GM23338 (cell line): ENCODE results near the gene REV3L. TPM values are rescaled to one million over a fixed set of nuclear protein-coding genes. Genes with fewer than 3 reads are reported as not detected.

Experiments used
- ATAC-seq: fragments of 200-7000 bp; cut with Tn5 transposase; 3 replicates; pipeline ENCODE4 v1.9.1; 2020
- DNase-seq: peaks from one replicate; pipeline ENCODE4 v3.0.0-alpha.2; 2015; ENCODE audit warnings: low spot score
- H2AFZ ChIP-seq: fragments of 200-600 bp; sonication (generic); 2 replicates; pipeline ENCODE4 v1.8.0; 2016; ENCODE audit warnings: antibody characterized with exemption, mild to moderate bottlenecking, moderate library complexity
- H3F3A ChIP-seq: fragments of 200-600 bp; sonication (generic); replicated peaks from 2 replicates; pipeline ENCODE4 v1.8.0; 2017; ENCODE audit warnings: antibody characterized with exemption, mixed run types, low read depth
- H3K27ac ChIP-seq: fragments of 200-600 bp; sonication (generic); 2 replicates; pipeline ENCODE4 v1.6.1; 2016; ENCODE audit warnings: low read depth
- H3K27me3 ChIP-seq: fragments of 200-600 bp; sonication (generic); 2 replicates; pipeline ENCODE4 v1.8.0; 2016; ENCODE audit warnings: mild to moderate bottlenecking, mixed run types, moderate library complexity; ENCODE audit not compliant: insufficient read depth
- H3K36me3 ChIP-seq: fragments of 200-600 bp; sonication (generic); 2 replicates; pipeline ENCODE4 v1.8.0; 2016; ENCODE audit warnings: mild to moderate bottlenecking; ENCODE audit not compliant: insufficient read depth
- H3K4me1 ChIP-seq: fragments of 200-600 bp; sonication (generic); 2 replicates; pipeline ENCODE4 v1.8.0; 2016; ENCODE audit warnings: mild to moderate bottlenecking, moderate library complexity; ENCODE audit not compliant: insufficient read depth
- H3K4me2 ChIP-seq: fragments of 200-600 bp; sonication (generic); 2 replicates; pipeline ENCODE4 v1.7.1; 2017; ENCODE audit warnings: mixed run types
- H3K4me3 ChIP-seq: fragments of 200-600 bp; sonication (generic); 2 replicates; pipeline ENCODE4 v1.6.1; 2016; ENCODE audit warnings: mixed run types
- H3K79me2 ChIP-seq: fragments of 200-600 bp; sonication (generic); replicated peaks from 2 replicates; pipeline ENCODE4 v1.8.0; 2017; ENCODE audit warnings: mild to moderate bottlenecking; ENCODE audit not compliant: insufficient read depth
- H3K9me2 ChIP-seq: fragments of 200-600 bp; sonication (generic); 2 replicates; pipeline ENCODE4 v1.8.0; 2017; ENCODE audit not compliant: insufficient read depth
- H4K20me1 ChIP-seq: fragments of 200-600 bp; sonication (generic); replicated peaks from 2 replicates; pipeline ENCODE4 v1.8.0; 2017; ENCODE audit warnings: mild to moderate bottlenecking; ENCODE audit not compliant: insufficient read depth
- H3K27ac Mint-ChIP-seq: 2 replicates; pipeline ENCODE4 v1.8.0; 2020; ENCODE audit warnings: inconsistent platforms, mild to moderate bottlenecking, moderate library complexity, mixed read lengths
- H3K27me3 Mint-ChIP-seq: 3 replicates; pipeline ENCODE4 v1.8.0; 2022; ENCODE audit warnings: low read depth, mild to moderate bottlenecking, moderate library complexity, mixed read lengths, inconsistent platforms; ENCODE audit not compliant: insufficient read depth, poor library complexity
- H3K36me3 Mint-ChIP-seq: 3 replicates; pipeline ENCODE4 v1.8.0; 2021; ENCODE audit warnings: low read depth, mild to moderate bottlenecking, inconsistent platforms, moderate library complexity, mixed read lengths
- H3K4me1 Mint-ChIP-seq: 3 replicates; pipeline ENCODE4 v1.8.0; 2020; ENCODE audit warnings: mild to moderate bottlenecking, inconsistent platforms, mixed read lengths
- H3K4me3 Mint-ChIP-seq: 3 replicates; pipeline ENCODE4 v1.8.0; 2021; ENCODE audit warnings: moderate library complexity, mild to moderate bottlenecking, inconsistent platforms, mixed read lengths
- H3K9me3 Mint-ChIP-seq: 3 replicates; pipeline ENCODE4 v1.8.0; 2020; ENCODE audit warnings: moderate library complexity, mild to moderate bottlenecking, inconsistent platforms, mixed read lengths
- CREB1 ChIP-seq: fragments of 250-450 bp; sonication (Bioruptor Pico); IDR thresholded peaks from 2 replicates; pipeline ENCODE4 v1.5.0; 2020; ENCODE audit warnings: low read depth, mild to moderate bottlenecking, moderate library complexity
- CTCF ChIP-seq, 2 experiments: fragments of 200-600 bp in 1 of 2; sonication (generic) in 1 of 2; conservative IDR thresholded peaks; 2 replicates each; pipeline versions ENCODE4 v1.5.1 to v1.6.1; 2016 to 2017; ENCODE audit warnings: antibody characterized with exemption in 2 of 2, low read depth in 2 of 2, mild to moderate bottlenecking in 2 of 2, moderate library complexity in 1 of 2
- ETS1 ChIP-seq: IDR thresholded peaks from 2 replicates; pipeline ENCODE4 v1.6.1; 2016; ENCODE audit warnings: antibody characterized with exemption
- EZH2 ChIP-seq: fragments of 200-600 bp; sonication (generic); IDR thresholded peaks from one replicate; pipeline ENCODE4 v1.8.0; 2017; ENCODE audit warnings: antibody characterized with exemption, mild to moderate bottlenecking, low read depth; ENCODE audit not compliant: unreplicated experiment
- EZH2phosphoT487 ChIP-seq: fragments of 200-600 bp; sonication (generic); IDR thresholded peaks from one replicate; pipeline ENCODE4 v1.8.1; 2018; ENCODE audit warnings: antibody characterized with exemption; ENCODE audit not compliant: unreplicated experiment
- JUNB ChIP-seq: IDR thresholded peaks from one replicate; pipeline ENCODE4 v1.6.1; 2016; ENCODE audit warnings: antibody characterized with exemption; ENCODE audit not compliant: unreplicated experiment
- NANOG ChIP-seq: IDR thresholded peaks from 2 replicates; pipeline ENCODE4 v1.6.1; 2016; ENCODE audit warnings: antibody characterized with exemption, borderline replicate concordance
- POLR2AphosphoS5 ChIP-seq: IDR thresholded peaks from 2 replicates; pipeline ENCODE4 v1.6.1; 2016; ENCODE audit warnings: antibody characterized with exemption, low read depth
- REST ChIP-seq: IDR thresholded peaks from one replicate; pipeline ENCODE4 v1.6.1; 2018; ENCODE audit warnings: antibody characterized with exemption; ENCODE audit not compliant: unreplicated experiment
- STAT1 ChIP-seq: IDR thresholded peaks from one replicate; pipeline ENCODE4 v1.6.1; 2016; ENCODE audit warnings: antibody characterized with exemption; ENCODE audit not compliant: unreplicated experiment
- ZNF114 ChIP-seq: fragments of 250-450 bp; sonication (Bioruptor Pico); IDR thresholded peaks from 2 replicates; pipeline ENCODE4 v1.5.0; 2020; ENCODE audit warnings: mild to moderate bottlenecking, moderate library complexity
- ZNF331 ChIP-seq: fragments of 250-450 bp; sonication (Bioruptor Pico); IDR thresholded peaks from 2 replicates; pipeline ENCODE4 v1.5.0; 2020; ENCODE audit warnings: low read depth, mild to moderate bottlenecking, moderate library complexity
- ZNF462 ChIP-seq: fragments of 250-450 bp; sonication (Bioruptor Pico); IDR thresholded peaks from 2 replicates; pipeline ENCODE4 v1.5.0; 2020; ENCODE audit warnings: mild to moderate bottlenecking, moderate library complexity
- polyA plus RNA-seq: library from polyadenylated mRNA; unstranded; fragments of >200 nt; fragmentation: Nextera tagmentation; extraction: Ambion mirVana; gene quantifications from 2 replicates; pipeline ENCODE4 v1.2.1, GENCODE V29; 2016
- total RNA-seq: library from RNA; depleted of rRNA; stranded (reverse); fragments of >200 nt; shearing (Covaris generic); gene quantifications from 2 replicates; pipeline ENCODE4 v1.2.3, GENCODE V29; 2014

Gene REV3L
- total and polyA plus RNA-seq, 2 experiments from 2014 or later, result 8.3 to 13.1 TPM

GRCh38 chr6:111490067-111490466 is 7.0 kb upstream of the REV3L start:
- TF ChIP-seq EZH2 (no peak), ZNF114 (CRISPR knock-in tag) (no peak), REST (no peak), STAT1 (no peak), ZNF462 (CRISPR knock-in tag) (no peak), JUNB (no peak), POLR2AphosphoS5 (no peak), NANOG (no peak), EZH2phosphoT487 (no peak), ZNF331 (CRISPR knock-in tag) (no peak), ETS1 (no peak), CTCF (conservative IDR thresholded peaks at IDR 0.05; ENCODE audit: low read depth in 2 of 2) (no peak), CREB1 (CRISPR knock-in tag) (no peak)
- DNase-seq (no peak), ATAC-seq (no peak)
- no peaks in the 10 kb centered on the region for H3K9me3 Mint-ChIP-seq
- no peaks in the 10 kb centered on the region; the same call in 1 of the 2 replicates for H3K36me3 ChIP-seq
- H3K27ac ChIP-seq, result no peak overlapping the region
- H3K4me2 ChIP-seq, result no peak overlapping the region
- H3K4me1 Mint-ChIP-seq, result peaks cover 15% of the 10 kb centered on the region
- peaks cover 4% of the 10 kb centered on the region for H3K4me1 ChIP-seq
- no peaks in the 10 kb centered on the region for H3K9me2 ChIP-seq
- no peaks in the 10 kb centered on the region for H4K20me1 ChIP-seq
- H3K27me3 ChIP-seq, result no peaks in the 10 kb centered on the region
- H3K79me2 ChIP-seq, result peaks cover 87% of the 10 kb centered on the region
- H3K27me3 Mint-ChIP-seq, result no peaks in the 10 kb centered on the region
- no peak overlapping the region for H2AFZ ChIP-seq
- H3K4me3 ChIP-seq, result no peak overlapping the region
- no peak overlapping the region for H3K4me3 Mint-ChIP-seq
- peaks cover 20% of the 10 kb centered on the region for H3K36me3 Mint-ChIP-seq
- no peaks in the 10 kb centered on the region for H3F3A ChIP-seq
- no peak overlapping the region for H3K27ac Mint-ChIP-seq
